IMR-90 (cell line): ENCODE results near the gene XPA. TPM values are rescaled to one million over a fixed set of nuclear protein-coding genes. Genes with fewer than 3 reads are reported as not detected.

ENCODE experiments used
- ATAC-seq: fragments of 200-7000 bp; cut with Tn5 transposase; 2 replicates; pipeline ENCODE4 v1.9.1; 2020; ENCODE audit warnings: low read depth, mild to moderate bottlenecking, moderate library complexity
- BruUV-seq: library from RNA; stranded (reverse); fragments of 400-500 nt; replicated peaks from 2 replicates; lab custom pipeline; 2021; lab: Mats Ljungman, UMichigan
- CTCF ChIA-PET: fragments of 300-600 bp; formaldehyde crosslinking; extraction: SDS; loops from one replicate; lab custom pipeline; 2021; ENCODE audit warnings: antibody characterized with exemption; lab: Yijun Ruan, JAX
- POLR2A ChIA-PET: fragments of 300-600 bp; sonication (Branson Sonifier 250); formaldehyde crosslinking; loops from one replicate; lab custom pipeline; 2022; ENCODE audit warnings: antibody characterized with exemption; ENCODE audit not compliant: unreplicated experiment; lab: Charles Lee
- DNase-seq: peaks from one replicate; pipeline ENCODE4 v3.0.0; 2013
- H2AFZ ChIP-seq: replicated peaks from 2 replicates; pipeline ENCODE3; 2013; ENCODE audit warnings: low read length, mild to moderate bottlenecking; ENCODE audit not compliant: poor library complexity
- H2AK5ac ChIP-seq: 2 replicates; pipeline ENCODE4 v1.6.1; 2013; ENCODE audit warnings: low read depth, low read length, inconsistent platforms
- H2AK9ac ChIP-seq: replicated peaks from 2 replicates; pipeline ENCODE3; 2013; ENCODE audit warnings: mild to moderate bottlenecking, low read depth, low read length, moderate library complexity; ENCODE audit not compliant: poor library complexity
- H2BK120ac ChIP-seq: 2 replicates; pipeline ENCODE4 v1.6.1; 2013; ENCODE audit warnings: low read depth, low read length, inconsistent platforms
- H2BK15ac ChIP-seq: 3 replicates; pipeline ENCODE4 v1.6.1; 2013; ENCODE audit warnings: low read depth, low read length, inconsistent platforms
- H2BK20ac ChIP-seq: 2 replicates; pipeline ENCODE4 v1.6.1; 2013; ENCODE audit warnings: low read depth, mild to moderate bottlenecking, inconsistent platforms, low read length, moderate library complexity
- H2BK5ac ChIP-seq: 2 replicates; pipeline ENCODE4 v1.6.1; 2013; ENCODE audit warnings: mild to moderate bottlenecking, low read depth, low read length, inconsistent platforms; ENCODE audit not compliant: poor library complexity, severe bottlenecking
- H3K14ac ChIP-seq: replicated peaks from 2 replicates; pipeline ENCODE4 v1.6.1; 2013; ENCODE audit warnings: low read depth, low read length, inconsistent platforms
- H3K18ac ChIP-seq: 2 replicates; pipeline ENCODE4 v1.6.1; 2013; ENCODE audit warnings: low read depth, low read length, control low read depth
- H3K23ac ChIP-seq: 2 replicates; pipeline ENCODE4 v1.6.1; 2013; ENCODE audit warnings: low read depth, low read length, inconsistent platforms
- H3K27ac ChIP-seq: 2 replicates; pipeline ENCODE4 v1.5.1; 2013; ENCODE audit warnings: mild to moderate bottlenecking, control low read depth, low read length; ENCODE audit not compliant: insufficient read depth
- H3K27me3 ChIP-seq: 2 replicates; pipeline ENCODE4 v1.6.1; 2013; ENCODE audit warnings: low read length; ENCODE audit not compliant: control insufficient read depth, insufficient read depth
- H3K36me3 ChIP-seq: 2 replicates; pipeline ENCODE4 v1.6.1; 2013; ENCODE audit warnings: low read length, mixed read lengths; ENCODE audit not compliant: control insufficient read depth, insufficient read depth
- H3K4ac ChIP-seq: 2 replicates; pipeline ENCODE4 v1.6.1; 2013; ENCODE audit warnings: low read depth, low read length, inconsistent platforms
- H3K4me1 ChIP-seq: 2 replicates; pipeline ENCODE4 v1.6.1; 2013; ENCODE audit warnings: low read length, mixed read lengths; ENCODE audit not compliant: control insufficient read depth, insufficient read depth
- H3K4me2 ChIP-seq: 2 replicates; pipeline ENCODE4 v1.6.1; 2013; ENCODE audit warnings: low read depth, mild to moderate bottlenecking, control low read depth, low read length, moderate library complexity
- H3K4me3 ChIP-seq: 2 replicates; pipeline ENCODE4 v1.5.1; 2013; ENCODE audit warnings: low read depth, mild to moderate bottlenecking, control low read depth, low read length, moderate library complexity; ENCODE audit not compliant: insufficient read depth
- H3K56ac ChIP-seq: 2 replicates; pipeline ENCODE4 v1.6.1; 2013; ENCODE audit warnings: low read length, inconsistent platforms; ENCODE audit not compliant: insufficient read depth; ENCODE audit errors: extremely low read depth
- H3K79me1 ChIP-seq, 2 experiments: 2 replicates each; pipeline ENCODE4 v1.6.1; 2013; ENCODE audit warnings: low read length in 2 of 2, inconsistent platforms in 1 of 2, low read depth in 1 of 2
- H3K9ac ChIP-seq: 2 replicates; pipeline ENCODE4 v1.6.1; 2013; ENCODE audit warnings: low read depth, low read length, control low read depth
- H3K9me1 ChIP-seq: 2 replicates; pipeline ENCODE4 v1.6.1; 2013; ENCODE audit warnings: low read length, inconsistent platforms; ENCODE audit not compliant: insufficient read depth
- H3K9me3 ChIP-seq: 2 replicates; pipeline ENCODE4 v1.6.1; 2013; ENCODE audit warnings: low read length; ENCODE audit not compliant: control insufficient read depth, insufficient read depth
- H4K20me1 ChIP-seq: 2 replicates; pipeline ENCODE4 v1.6.1; 2013; ENCODE audit warnings: low read length, inconsistent platforms; ENCODE audit not compliant: insufficient read depth
- H4K5ac ChIP-seq: 2 replicates; pipeline ENCODE4 v1.6.1; 2013; ENCODE audit warnings: mild to moderate bottlenecking, low read depth, low read length, control low read depth
- H4K8ac ChIP-seq, 2 experiments: 2 replicates each; pipeline ENCODE4 v1.6.1; 2013; ENCODE audit warnings: low read depth in 2 of 2, low read length in 2 of 2, control low read depth in 1 of 2, inconsistent platforms in 1 of 2
- H4K91ac ChIP-seq: 2 replicates; pipeline ENCODE4 v1.6.1; 2013; ENCODE audit warnings: low read depth, low read length, inconsistent platforms; ENCODE audit not compliant: insufficient read depth
- BHLHE40 ChIP-seq: fragments of 150-350 bp; IDR thresholded peaks from 2 replicates; pipeline ENCODE4 v1.6.1; 2016; ENCODE audit warnings: mild to moderate bottlenecking, low read depth, low read length
- CEBPB ChIP-seq: IDR thresholded peaks from 2 replicates; pipeline ENCODE4 v1.6.1; 2012; ENCODE audit warnings: low read depth, low read length, improper control_type of control experiment
- CHD1 ChIP-seq: IDR thresholded peaks from 2 replicates; pipeline ENCODE4 v1.6.1; 2012; ENCODE audit warnings: low read depth, low read length, improper control_type of control experiment
- CTCF ChIP-seq: conservative IDR thresholded peaks from 2 replicates; pipeline ENCODE4 v1.5.1; 2012; ENCODE audit warnings: mild to moderate bottlenecking, low read depth, low read length, improper control_type of control experiment
- ELK1 ChIP-seq: fragments of 150-350 bp; IDR thresholded peaks from 2 replicates; pipeline ENCODE4 v1.6.1; 2016; ENCODE audit warnings: low read depth, mild to moderate bottlenecking, low read length, moderate library complexity, borderline replicate concordance
- FOS ChIP-seq: fragments of 150-350 bp; IDR thresholded peaks from 2 replicates; pipeline ENCODE4 v1.6.1; 2016; ENCODE audit warnings: low read depth, low read length
- MAZ ChIP-seq: IDR thresholded peaks from 2 replicates; pipeline ENCODE4 v1.6.1; 2012; ENCODE audit warnings: low read depth, mild to moderate bottlenecking, low read length, improper control_type of control experiment, moderate library complexity, borderline replicate concordance
- MXI1 ChIP-seq: IDR thresholded peaks from 2 replicates; pipeline ENCODE4 v1.6.1; 2012; ENCODE audit warnings: low read depth, mild to moderate bottlenecking, low read length, moderate library complexity, borderline replicate concordance
- POLR2A ChIP-seq: IDR thresholded peaks from 2 replicates; pipeline ENCODE4 v1.6.1; 2012; ENCODE audit warnings: mild to moderate bottlenecking, low read depth, low read length
- RCOR1 ChIP-seq: IDR thresholded peaks from 2 replicates; pipeline ENCODE4 v1.6.1; 2012; ENCODE audit warnings: mild to moderate bottlenecking, low read length, improper control_type of control experiment; ENCODE audit not compliant: insufficient replicate concordance
- RFX5 ChIP-seq: IDR thresholded peaks from 2 replicates; pipeline ENCODE4 v1.8.0; 2012; ENCODE audit warnings: low read depth, mild to moderate bottlenecking, low read length, moderate library complexity
- SMC3 ChIP-seq: fragments of 150-350 bp; IDR thresholded peaks from 2 replicates; pipeline ENCODE4 v1.6.1; 2016; ENCODE audit warnings: low read depth, mild to moderate bottlenecking, antibody characterized with exemption, low read length, moderate library complexity
- USF2 ChIP-seq: fragments of 150-350 bp; IDR thresholded peaks from 2 replicates; pipeline ENCODE4 v1.6.1; 2017; ENCODE audit warnings: mild to moderate bottlenecking, antibody characterized with exemption, low read length, low read depth
- WGBS, 2 experiments: methylation state at CpG; one replicate each; pipeline versions ENCODE4 v1.1.5 to v1.1.7; 2013; ENCODE audit warnings: missing lambda C conversion rate in 2 of 2; ENCODE audit not compliant: insufficient read length in 1 of 2; ENCODE audit errors: extremely low coverage in 2 of 2; 5-methylcytosine and 5-hydroxymethylcytosine counted together
- dilution Hi-C: fragments of 300-500 bp; cut with HindIII; formaldehyde crosslinking; loops from one replicate; pipeline ENCODE4 v1.14.3; 2018; ENCODE audit warnings: low sequenced_read_pairs; ENCODE audit not compliant: unreplicated experiment
- in situ Hi-C: fragments of 300-500 bp; cut with MboI; formaldehyde crosslinking; loops from 3 replicates; pipeline ENCODE4 v1.14.3; 2019; ENCODE audit warnings: low sequenced_read_pairs, inconsistent platforms, mixed read lengths
- intact Hi-C: fragments of 100-400 bp; cut with micrococcal nuclease; formaldehyde crosslinking; loops from 2 replicates; pipeline ENCODE4 v1.10.0; 2022
- polyA plus RNA-seq, 3 experiments: library from polyadenylated mRNA; depleted of rRNA; stranded (reverse); fragments of >200 nt; gene quantifications; 2 replicates each; pipeline ENCODE4 v1.2.3, GENCODE V29; 2012; ENCODE audit warnings: low replicate concordance in 1 of 3
- total RNA-seq: library from RNA; depleted of rRNA; stranded (reverse); fragments of >200 nt; gene quantifications from 2 replicates; pipeline ENCODE4 v1.2.3, GENCODE V29; 2012

The XPA gene
- total and polyA plus RNA-seq, 2 of the 4 experiments (the other 2 are of a cell fraction), result 1.4 to 2.2 TPM

GRCh38 chr9:97721396-97721795 is 24.3 kb upstream of the XPA start:
- Histone ChIP-seq H3K14ac (no peak overlapping the region), H3K4ac (no peak overlapping the region), H3K27ac (no peak overlapping the region), H2BK20ac (no peak overlapping the region), H4K20me1 (no peaks in the 10 kb centered on the region), H2BK15ac (no peak overlapping the region), H3K23ac (no peak overlapping the region), H2AK9ac (no peak overlapping the region), H4K91ac (no peak overlapping the region), H3K9ac (no peak overlapping the region), H3K56ac (no peak overlapping the region), H3K36me3 (no peaks in the 10 kb centered on the region), H3K79me1 (no peaks in the 10 kb centered on the region), H2AFZ (peak overlapping the region; percentile 8), H2AK5ac (no peak overlapping the region), H3K18ac (no peak overlapping the region), H3K9me3 (peaks cover 4% of the 10 kb centered on the region), H3K4me1 (no peaks in the 10 kb centered on the region), H3K27me3 (peaks cover 23% of the 10 kb centered on the region), H3K9me1 (peaks cover 3% of the 10 kb centered on the region; the same call in 1 of the 2 replicates), H3K4me3 (no peak overlapping the region), H2BK5ac (no peak overlapping the region), H4K5ac (no peak overlapping the region), H4K8ac (no peak overlapping the region), H3K4me2 (no peak overlapping the region), H2BK120ac (no peak overlapping the region)
- intact Hi-C loops (no loop called here), dilution Hi-C loops (no loop called here), in situ Hi-C loops (no loop called here)
- ChIA-PET CTCF (interaction anchor here (1.1 kb wide), 1 partner anchor 181 kb away, joined by 3 read pairs; no protein-coding TSS in a partner anchor), POLR2A (no interaction called here)
- ATAC-seq, result peak; percentile 56; the same call in 1 of the 2 replicates
- no TSS peak for BruUV-seq
- no peak for DNase-seq
- TF ChIP-seq RCOR1 (no peak), CEBPB (no peak), MAZ (no peak), BHLHE40 (no peak), CTCF (no peak), ELK1 (no peak), FOS (no peak), USF2 (no peak), MXI1 (no peak), CHD1 (no peak), SMC3 (no peak), POLR2A (no peak), RFX5 (no peak)
- 47% methylated on average over 2 of the region's 2 CpGs; no CpG with 5 or more reads in 1 of the 2 experiments for WGBS, 2 experiments
